CD4-positive, alpha-beta T cell (primary cell): ENCODE data around the gene MTMR6. TPM values are rescaled to one million over a fixed set of nuclear protein-coding genes. Genes with fewer than 3 reads are reported as not detected.

Source experiments
- ATAC-seq: fragments of 200-7000 bp; cut with Tn5 transposase; one replicate; pipeline ENCODE4 v1.10.0; 2022; ENCODE audit warnings: mild to moderate bottlenecking; ENCODE audit not compliant: poor library complexity
- CTCF ChIA-PET: fragments of 350-600 bp; sonication (Branson Sonifier 250); formaldehyde crosslinking; loops from one replicate; lab custom pipeline; 2021; ENCODE audit warnings: antibody characterized with exemption, inconsistent platforms; lab: Charles Lee
- POLR2A ChIA-PET: fragments of 350-600 bp; sonication (Branson Sonifier 250); formaldehyde crosslinking; loops from one replicate; lab custom pipeline; 2021; ENCODE audit warnings: antibody characterized with exemption, inconsistent platforms; lab: Charles Lee
- DNase-seq, 14 experiments: peaks; one replicate each; pipeline ENCODE4 v3.0.0-alpha.2; 2013 to 2020; ENCODE audit warnings: mixed read lengths in 2 of 14
- H3K27ac ChIP-seq, 2 donors: one replicate each; pipeline versions ENCODE4 v1.5.1 to v1.7.0; 2013; ENCODE audit warnings: low read length in 2 of 2, low read depth in 1 of 2, mild to moderate bottlenecking in 1 of 2
- H3K27me3 ChIP-seq, 2 experiments: 1 replicate in 1 of 2; 2 replicates in 1 of 2; pipeline versions ENCODE4 v1.6.1 to v1.7.0; 2013; ENCODE audit warnings: low read length in 2 of 2, control low read depth in 1 of 2, mild to moderate bottlenecking in 1 of 2, moderate library complexity in 1 of 2; ENCODE audit not compliant: insufficient read depth in 2 of 2, control insufficient read depth in 1 of 2
- H3K36me3 ChIP-seq: one replicate; pipeline ENCODE4 v1.6.1; 2013; ENCODE audit warnings: low read length, control low read depth; ENCODE audit not compliant: insufficient read depth
- H3K4me1 ChIP-seq: one replicate; pipeline ENCODE4 v1.6.1; 2013; ENCODE audit warnings: low read length, control low read depth; ENCODE audit not compliant: insufficient read depth
- H3K4me3 ChIP-seq: one replicate; pipeline ENCODE4 v1.5.1; 2013; ENCODE audit warnings: mild to moderate bottlenecking, low read length, moderate library complexity
- H3K9me3 ChIP-seq, 2 experiments: 1 replicate in 1 of 2; 2 replicates in 1 of 2; pipeline versions ENCODE4 v1.6.1 to v1.7.0; 2013; ENCODE audit warnings: low read length in 2 of 2, mild to moderate bottlenecking in 2 of 2, control low read depth in 1 of 2, moderate library complexity in 1 of 2; ENCODE audit not compliant: control insufficient read depth in 1 of 2, insufficient read depth in 1 of 2
- H3K27ac Mint-ChIP-seq: one replicate; pipeline ENCODE4 v1.8.0; 2020; ENCODE audit warnings: mixed read lengths
- H3K27me3 Mint-ChIP-seq: one replicate; pipeline ENCODE4 v1.8.0; 2021; ENCODE audit warnings: mixed read lengths
- H3K36me3 Mint-ChIP-seq: one replicate; pipeline ENCODE4 v1.8.0; 2021; ENCODE audit warnings: low read depth, mixed read lengths
- H3K4me1 Mint-ChIP-seq: one replicate; pipeline ENCODE4 v1.8.0; 2021; ENCODE audit warnings: low read depth, mixed read lengths
- H3K4me3 Mint-ChIP-seq: one replicate; pipeline ENCODE4 v1.8.0; 2020; ENCODE audit warnings: mild to moderate bottlenecking, mixed read lengths
- H3K9me3 Mint-ChIP-seq: one replicate; pipeline ENCODE4 v1.8.0; 2020; ENCODE audit warnings: mixed read lengths
- intact Hi-C, 2 experiments: fragments of 100-400 bp; cut with DNase I in 1 of 2; cut with micrococcal nuclease in 1 of 2; formaldehyde crosslinking; loops; one replicate each; pipeline versions ENCODE4 v1.15.1 to v1.9.0; 2023 to 2025; cut with DNase I, micrococcal nuclease
- total RNA-seq, 174 experiments: library from RNA in 2 of 174; stranded (reverse) in 2 of 174; gene quantifications; one replicate each; pipeline ENCODE4 v1.2.3 and lab custom pipeline; 2021 to 2026
- TF ChIP-seq, protein P1 (sequence below): fragments of 200-600 bp; IDR thresholded peaks from one replicate; pipeline ENCODE4 v1.8.0; 2022; ENCODE audit warnings: antibody characterized with exemption, mild to moderate bottlenecking

Gene MTMR6
- total RNA-seq, 2 experiments from 2014 or later = 33.3 to 34.2 TPM

DNA sequence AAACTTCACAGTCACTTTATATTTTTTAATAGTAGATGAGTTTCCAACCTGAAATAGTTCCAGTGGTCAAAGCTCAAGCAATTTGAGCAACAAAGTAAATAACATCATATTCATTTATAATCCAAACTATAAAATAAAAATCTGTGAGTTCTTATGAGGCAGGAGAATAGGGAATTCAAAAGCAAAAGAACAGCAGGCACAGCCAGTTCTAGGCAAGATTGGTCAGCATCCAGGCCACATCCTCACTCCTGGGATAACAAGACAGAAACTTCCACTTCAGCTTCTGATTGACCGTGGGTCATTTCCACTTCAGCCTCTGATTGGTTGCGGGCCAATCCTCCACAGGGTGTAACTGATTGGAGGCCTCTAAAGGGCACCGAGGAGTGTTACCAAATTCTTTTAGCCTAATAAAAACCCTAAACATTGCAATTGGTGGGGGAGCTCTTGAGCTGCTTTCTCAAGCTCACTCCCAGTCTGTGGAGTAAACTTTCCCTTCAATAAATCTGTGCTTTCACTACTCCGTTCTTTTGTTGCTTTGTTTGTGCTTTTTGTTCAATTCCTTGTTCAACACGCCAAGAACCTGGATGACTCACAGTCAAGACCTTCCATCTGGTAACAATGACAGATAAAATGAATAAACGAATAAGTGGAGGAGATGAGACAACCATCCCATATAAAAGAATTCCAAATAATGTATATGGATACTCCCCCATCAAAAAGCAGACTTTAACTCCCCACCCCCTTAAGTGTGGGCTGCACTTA lies 72.6 kb downstream of the MTMR6 start:
- no peak for DNase-seq
- intact Hi-C loops = no loop called here
- Histone ChIP-seq H3K27ac (no peak overlapping the region), H3K9me3 (no peaks in the 10 kb centered on the region), H3K36me3 (no peaks in the 10 kb centered on the region), H3K27me3 (no peaks in the 10 kb centered on the region), H3K4me1 (no peaks in the 10 kb centered on the region), H3K4me3 (no peak overlapping the region)
- CTCF ChIA-PET = no interaction called here
- H3K36me3 Mint-ChIP-seq = no peaks in the 10 kb centered on the region
- H3K27me3 Mint-ChIP-seq = peaks cover 8% of the 10 kb centered on the region
- POLR2A ChIA-PET = no interaction called here
- H3K27ac Mint-ChIP-seq = no peak overlapping the region
- TF ChIP-seq, protein P1, sequence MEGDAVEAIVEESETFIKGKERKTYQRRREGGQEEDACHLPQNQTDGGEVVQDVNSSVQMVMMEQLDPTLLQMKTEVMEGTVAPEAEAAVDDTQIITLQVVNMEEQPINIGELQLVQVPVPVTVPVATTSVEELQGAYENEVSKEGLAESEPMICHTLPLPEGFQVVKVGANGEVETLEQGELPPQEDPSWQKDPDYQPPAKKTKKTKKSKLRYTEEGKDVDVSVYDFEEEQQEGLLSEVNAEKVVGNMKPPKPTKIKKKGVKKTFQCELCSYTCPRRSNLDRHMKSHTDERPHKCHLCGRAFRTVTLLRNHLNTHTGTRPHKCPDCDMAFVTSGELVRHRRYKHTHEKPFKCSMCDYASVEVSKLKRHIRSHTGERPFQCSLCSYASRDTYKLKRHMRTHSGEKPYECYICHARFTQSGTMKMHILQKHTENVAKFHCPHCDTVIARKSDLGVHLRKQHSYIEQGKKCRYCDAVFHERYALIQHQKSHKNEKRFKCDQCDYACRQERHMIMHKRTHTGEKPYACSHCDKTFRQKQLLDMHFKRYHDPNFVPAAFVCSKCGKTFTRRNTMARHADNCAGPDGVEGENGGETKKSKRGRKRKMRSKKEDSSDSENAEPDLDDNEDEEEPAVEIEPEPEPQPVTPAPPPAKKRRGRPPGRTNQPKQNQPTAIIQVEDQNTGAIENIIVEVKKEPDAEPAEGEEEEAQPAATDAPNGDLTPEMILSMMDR = no peak
- no peaks in the 10 kb centered on the region for H3K9me3 Mint-ChIP-seq
- no peak for ATAC-seq
- no peak overlapping the region for H3K4me3 Mint-ChIP-seq
- no peaks in the 10 kb centered on the region for H3K4me1 Mint-ChIP-seq

- TF ChIP-seq, protein P1 = no peak
- H3K27ac Mint-ChIP-seq = no peak overlapping the region
- Histone ChIP-seq H3K4me1 (no peaks in the 10 kb centered on the region), H3K27me3 (no peaks in the 10 kb centered on the region), H3K4me3 (no peak overlapping the region), H3K9me3 (no peaks in the 10 kb centered on the region), H3K27ac (no peak overlapping the region), H3K36me3 (no peaks in the 10 kb centered on the region)
- no peak overlapping the region for H3K4me3 Mint-ChIP-seq
- DNase-seq (no peak), ATAC-seq (no peak)
- CTCF ChIA-PET = no interaction called here
- intact Hi-C loops = no loop called here
- H3K9me3 Mint-ChIP-seq = no peaks in the 10 kb centered on the region
- POLR2A ChIA-PET = no interaction called here
- peaks cover 6% of the 10 kb centered on the region for H3K27me3 Mint-ChIP-seq
- no peaks in the 10 kb centered on the region for H3K36me3 Mint-ChIP-seq
- no peaks in the 10 kb centered on the region for H3K4me1 Mint-ChIP-seq
Measured at GRCh38 chr13:25213715-25214114, 73.6 kb downstream of the MTMR6 start.

DNA sequence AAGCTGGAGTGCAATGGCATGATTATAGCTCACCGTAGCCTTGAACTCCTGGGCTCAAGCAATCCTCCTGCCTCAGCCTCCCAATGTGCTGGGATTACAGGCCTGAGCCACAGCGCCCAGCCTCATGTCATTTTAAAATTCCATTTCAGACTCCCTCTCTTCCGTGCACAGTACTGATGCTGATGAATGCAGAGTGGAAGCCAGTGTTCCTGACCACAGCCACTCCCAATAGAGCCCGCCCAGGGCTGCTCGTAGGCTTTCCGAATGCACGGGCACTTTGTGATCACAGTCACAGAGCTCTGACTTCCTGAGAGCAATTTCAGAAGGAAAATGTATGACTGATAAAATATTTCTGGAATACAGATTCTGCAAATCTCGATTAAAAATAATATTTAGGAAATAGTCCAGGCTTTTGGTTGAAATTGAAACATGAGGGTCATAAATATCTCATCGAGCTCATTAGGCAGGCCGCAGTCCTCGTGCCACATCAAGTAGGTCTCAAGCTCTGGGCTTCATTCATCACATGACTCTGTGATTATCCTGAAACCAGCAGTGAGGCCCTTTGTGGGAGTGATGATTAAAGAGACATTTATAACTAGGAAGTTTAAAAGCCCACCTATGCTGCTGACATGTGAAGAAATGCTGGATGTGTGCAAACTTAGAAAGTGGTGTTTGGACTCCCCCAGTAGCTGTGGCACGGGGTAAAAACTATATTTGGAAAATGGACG lies 76.3 kb downstream of the MTMR6 start:
- POLR2A ChIA-PET = no interaction called here
- Mint-ChIP-seq H3K27me3 (peaks cover 6% of the 10 kb centered on the region), H3K4me3 (no peak overlapping the region), H3K27ac (no peak overlapping the region), H3K9me3 (no peaks in the 10 kb centered on the region), H3K36me3 (no peaks in the 10 kb centered on the region), H3K4me1 (no peaks in the 10 kb centered on the region)
- no peak for ATAC-seq
- TF ChIP-seq, protein P1 = no peak
- Histone ChIP-seq H3K9me3 (no peaks in the 10 kb centered on the region), H3K36me3 (no peaks in the 10 kb centered on the region), H3K27ac (no peak overlapping the region), H3K27me3 (no peaks in the 10 kb centered on the region), H3K4me1 (no peaks in the 10 kb centered on the region), H3K4me3 (no peak overlapping the region)
- CTCF ChIA-PET = no interaction called here
- DNase-seq = no peak
- intact Hi-C loops = no loop called here
